Measurements from ENCODE around the gene ANO2.
"Not testable (repeated sequence)": the region's sequence is repeated elsewhere in the genome, so short reads cannot be mapped to it uniquely, and the experiment has no call there.

Gene ANO2

DNA sequence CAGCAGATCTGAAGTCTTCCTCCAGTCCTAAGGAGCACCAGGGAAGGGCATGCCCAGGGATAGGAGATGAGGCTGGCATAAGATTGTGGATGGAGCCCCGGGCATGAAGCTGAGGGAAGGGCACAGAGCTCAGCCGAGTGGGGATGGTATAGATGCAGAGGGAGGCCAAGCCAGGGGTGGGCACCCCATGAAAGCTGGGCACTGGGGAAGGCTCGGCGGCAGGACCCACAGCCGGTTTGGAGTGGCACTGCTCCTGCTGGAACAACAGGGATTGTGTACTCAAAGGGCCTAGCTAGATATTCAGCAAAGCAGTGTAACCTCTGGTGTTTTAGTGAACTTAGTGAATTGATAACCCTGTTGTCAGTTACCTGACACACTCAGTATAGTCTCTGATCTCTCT, 396.0 kb downstream of the ANO2 start:
- no peak for DNase-seq (ENCODE audit: low read depth)

- DNase-seq (ENCODE audit: low read depth), result no peak
Observed at GRCh38 chr12:5548152-5548943, 396.7 kb downstream of the ANO2 start.

DNA sequence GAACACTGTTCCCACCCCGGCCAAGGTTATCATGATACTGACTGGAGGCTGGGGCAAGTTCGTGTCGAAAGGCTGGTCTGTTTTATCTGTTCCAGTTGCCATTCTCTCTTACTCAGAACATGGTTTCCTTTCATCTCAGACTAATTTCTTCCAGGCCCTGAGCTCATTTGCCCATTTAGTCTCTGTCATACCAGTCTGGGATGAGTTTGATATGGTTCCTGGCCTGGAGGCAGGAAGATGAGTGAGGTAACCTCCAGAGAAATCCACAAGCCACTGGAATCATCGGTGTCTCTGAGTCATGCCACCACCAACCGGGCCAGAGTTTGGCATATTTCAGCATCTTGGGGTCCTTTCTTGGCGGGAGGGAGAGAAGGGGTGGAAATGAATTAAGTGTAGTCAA, 398.4 kb downstream of the ANO2 start:
- DNase-seq (ENCODE audit: low read depth), result no peak

- no peak for DNase-seq (ENCODE audit: low read depth)
Observed at GRCh38 chr12:5537771-5538170, 407.3 kb downstream of the ANO2 start.

GRCh38 chr12:5537026-5537615, 407.9 kb downstream of the ANO2 start:
- not testable (repeated sequence) for DNase-seq (ENCODE audit: low read depth)

DNA sequence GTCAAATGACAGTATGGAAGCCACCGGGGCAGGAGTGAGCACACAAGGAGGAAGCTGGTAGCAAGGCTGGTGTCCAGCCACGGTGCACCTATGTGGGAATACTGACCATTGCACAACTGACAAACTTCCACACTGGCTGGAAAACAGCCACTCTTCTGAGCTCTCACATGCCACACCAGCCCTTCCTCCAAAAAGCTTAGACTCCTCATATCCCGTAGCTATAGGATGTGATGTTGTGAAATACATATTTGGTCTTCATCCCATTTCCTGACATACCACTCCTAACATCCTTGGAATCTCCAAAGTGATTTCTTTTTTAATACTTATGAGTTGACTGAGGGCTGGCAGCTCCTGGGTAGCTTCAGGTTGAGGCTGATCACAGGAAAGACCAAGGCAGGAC, 409.5 kb downstream of the ANO2 start:
- DNase-seq (ENCODE audit: low read depth), result no peak

DNA sequence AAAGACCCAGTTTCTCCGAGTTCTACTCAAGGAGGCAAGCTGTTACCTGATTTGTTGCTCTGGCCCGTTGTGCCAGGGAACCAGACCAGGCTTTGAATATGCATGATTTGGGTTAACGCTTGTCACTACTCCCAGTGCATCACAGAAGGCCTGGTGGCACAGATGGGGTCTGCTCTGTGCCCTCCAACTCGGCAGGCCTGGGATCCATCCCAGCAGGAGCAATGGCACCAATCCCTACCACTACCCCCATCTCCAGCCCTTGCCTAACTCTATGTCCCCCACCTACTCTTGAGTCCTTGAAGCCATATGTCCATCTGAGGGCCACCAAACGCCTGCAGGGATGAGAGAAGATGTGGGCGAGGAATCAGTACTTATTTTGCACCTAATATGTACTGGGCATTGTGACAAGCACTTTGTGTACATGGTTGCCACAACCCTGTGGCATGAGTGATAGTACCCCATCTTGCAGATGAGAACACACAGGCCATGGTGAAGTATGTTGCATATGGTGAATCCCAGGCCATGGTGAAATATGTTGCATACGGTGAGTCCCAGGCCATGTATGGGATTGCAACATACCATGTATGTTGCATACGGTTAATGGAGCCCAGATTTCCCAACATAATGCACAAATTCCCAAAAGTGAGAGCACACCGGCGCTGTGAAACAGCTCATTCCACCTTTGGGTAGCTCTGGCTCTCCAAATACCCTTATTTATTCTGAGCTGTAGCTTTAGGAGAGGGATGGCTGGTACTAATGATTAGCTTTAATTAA, 410.4 kb downstream of the ANO2 start:
- no peak for DNase-seq (ENCODE audit: low read depth)

GRCh38 chr12:5533368-5533767, 411.7 kb downstream of the ANO2 start:
- DNase-seq (ENCODE audit: low read depth), result no peak

DNA sequence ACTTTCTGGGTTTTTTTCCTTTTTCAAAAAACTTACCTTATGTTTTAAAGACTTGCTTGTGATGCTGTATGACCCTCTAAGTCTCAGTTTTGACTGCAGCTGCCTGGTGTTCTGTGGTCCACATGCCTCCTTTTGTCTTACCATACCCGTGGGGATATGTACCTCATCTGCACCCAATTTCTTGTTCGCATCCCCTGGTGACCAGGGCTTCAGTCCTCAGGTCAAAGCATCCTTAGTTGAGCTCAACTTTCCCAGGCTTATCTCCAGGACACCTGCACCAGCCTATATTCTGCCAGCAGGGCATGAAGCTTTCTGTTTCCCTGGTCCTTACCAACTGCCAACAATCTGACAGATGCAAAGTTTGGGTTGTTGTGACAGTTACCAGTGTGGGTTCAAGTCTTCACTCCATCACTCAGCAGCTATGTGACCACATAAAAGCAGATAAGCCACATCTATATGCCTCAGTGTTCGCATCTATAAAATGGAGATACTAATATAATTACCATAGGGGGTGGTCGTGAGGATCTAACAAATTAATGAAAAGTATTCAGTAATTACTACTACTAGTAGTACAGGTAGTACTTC, 419.2 kb downstream of the ANO2 start:
- no peak for DNase-seq (ENCODE audit: low read depth)

DNA sequence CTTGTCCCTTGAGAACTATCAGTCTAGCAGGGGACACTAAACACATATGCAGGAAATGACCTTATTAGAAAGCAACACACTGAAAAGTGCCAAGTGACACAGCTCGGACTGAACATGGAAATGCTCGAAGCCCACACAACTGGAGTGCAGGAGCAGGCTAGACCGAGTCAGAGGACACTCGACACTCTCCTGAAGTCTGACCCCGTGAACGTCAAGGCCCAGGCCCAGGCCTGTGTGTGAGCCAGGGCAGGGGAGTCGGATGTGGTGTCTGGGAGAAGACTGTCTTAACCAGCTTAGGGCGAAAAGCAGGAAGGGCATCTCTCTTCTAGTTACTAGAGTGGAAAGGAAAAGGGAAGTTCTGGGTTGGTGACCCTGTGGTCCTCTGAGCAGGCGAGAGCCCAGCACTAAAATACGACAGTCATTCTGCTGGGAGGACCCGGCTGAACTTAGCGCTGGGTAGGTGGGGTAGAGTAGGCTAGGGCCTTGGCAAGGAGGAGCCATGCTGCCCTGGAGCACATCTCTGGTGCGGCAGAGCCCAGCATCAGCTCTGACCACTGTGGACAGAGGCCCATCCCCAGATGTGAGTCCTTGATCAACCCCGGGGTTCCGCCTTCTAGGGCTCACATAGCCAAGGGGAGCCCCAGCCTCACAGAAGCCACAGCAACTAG, 420.2 kb downstream of the ANO2 start:
- DNase-seq (ENCODE audit: low read depth), result no peak

DNA sequence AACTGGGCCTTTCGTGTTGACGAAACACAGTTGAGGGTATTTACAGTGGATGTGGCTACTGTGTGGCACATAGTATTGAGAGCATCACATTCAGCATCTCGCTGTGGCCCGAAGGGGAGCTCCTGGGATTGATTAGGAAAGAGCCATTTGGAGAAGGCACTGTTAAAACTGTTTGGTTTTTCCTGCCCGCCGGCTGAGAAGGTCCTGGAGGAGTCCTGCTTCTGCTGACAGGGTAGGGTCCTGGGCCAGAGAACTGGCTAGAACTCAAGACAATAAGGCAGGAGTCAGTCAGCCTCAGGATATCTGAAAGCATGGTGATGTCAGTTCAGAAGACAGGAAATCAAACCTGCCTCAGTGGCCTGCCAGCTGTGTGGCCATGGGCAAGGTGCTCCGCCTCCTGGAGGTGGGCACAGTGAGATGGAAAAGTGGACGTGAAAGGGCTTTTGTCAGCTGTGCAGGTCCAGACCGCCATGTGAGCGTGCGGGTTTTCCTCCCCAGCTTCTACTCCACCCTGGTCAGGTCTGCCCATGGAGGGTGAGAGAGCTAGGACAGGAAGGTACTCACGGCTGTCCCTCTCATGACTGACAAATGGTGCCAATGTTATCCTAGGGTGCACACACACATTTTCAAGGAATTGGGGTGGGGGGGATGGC, 420.8 kb downstream of the ANO2 start:
- no peak for DNase-seq (ENCODE audit: low read depth)

DNA sequence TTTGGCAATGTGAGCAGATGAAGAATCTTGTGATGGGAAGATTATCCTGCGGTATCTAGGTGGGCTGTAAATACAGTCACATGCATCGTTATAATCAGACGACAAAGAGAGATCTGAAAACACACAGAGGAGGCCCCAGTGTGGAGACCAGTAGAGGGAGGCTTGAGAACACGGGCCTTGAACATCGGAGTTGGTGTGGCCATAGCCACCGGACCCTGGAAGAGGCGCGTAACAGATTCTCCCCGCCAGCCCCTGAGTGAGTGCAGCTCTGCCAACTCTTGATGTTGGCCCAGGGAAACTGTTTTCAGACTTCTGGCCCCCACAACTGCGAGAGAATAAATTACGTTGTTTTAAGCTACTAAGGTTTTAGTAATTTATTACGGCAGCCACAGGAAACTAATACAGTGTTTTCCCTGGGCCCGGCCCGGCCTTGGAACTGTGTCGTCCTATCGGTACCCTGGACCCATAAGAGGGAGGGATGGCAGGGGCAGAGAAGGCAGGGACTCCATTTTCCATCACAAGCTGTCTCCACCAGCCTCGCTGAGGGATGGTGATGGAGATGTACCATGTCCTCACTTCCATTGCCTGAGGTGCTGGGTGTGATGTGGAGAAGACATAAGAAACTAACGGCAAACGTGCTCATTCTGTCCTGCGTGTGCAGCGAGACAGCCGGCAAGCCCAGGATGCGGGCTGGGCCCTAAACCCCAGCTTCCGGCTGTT, 421.5 kb downstream of the ANO2 start:
- no peak for DNase-seq (ENCODE audit: low read depth)

GRCh38 chr12:5522432-5523335, 422.4 kb downstream of the ANO2 start:
- DNase-seq (ENCODE audit: low read depth), result no peak

GRCh38 chr12:5521456-5522325, 423.4 kb downstream of the ANO2 start:
- no peak for DNase-seq (ENCODE audit: low read depth)

DNA sequence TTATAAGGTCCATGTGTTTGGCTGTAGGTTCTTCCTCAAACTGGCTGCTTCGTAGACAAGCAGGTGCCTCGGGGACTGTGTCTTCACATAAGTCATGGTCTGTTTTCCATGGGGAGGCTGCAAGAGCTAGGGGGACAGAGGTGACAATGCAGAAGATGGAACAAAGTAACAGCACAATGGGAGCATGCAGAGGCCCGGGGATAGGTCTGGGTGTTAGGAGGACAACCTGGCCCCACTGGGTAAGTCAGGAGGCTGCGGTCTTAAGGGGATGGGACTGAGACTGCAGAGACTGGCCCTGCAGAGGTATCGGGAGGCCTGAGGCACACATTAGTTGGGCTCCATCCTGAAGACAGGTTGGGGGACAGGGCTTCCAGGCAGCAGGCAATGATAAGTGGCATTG, 424.2 kb downstream of the ANO2 start:
- DNase-seq (ENCODE audit: low read depth), result no peak

GRCh38 chr12:5520037-5520436, 425.0 kb downstream of the ANO2 start:
- DNase-seq (ENCODE audit: low read depth), result no peak

- no peak for DNase-seq (ENCODE audit: low read depth)
Observed at GRCh38 chr12:5518584-5519365, 426.3 kb downstream of the ANO2 start.

Measured in T follicular helper cell (primary cell).